Stimulated activated CD4-positive, alpha-beta T cell treated with anti-CD3 and anti-CD28 coated beads, Interleukin-4, amount 100 ng/mL, for 48 hours (primary cell): Measurements from ENCODE around the gene STRN3.
A peak's percentile ranks its signal among the peaks of the same experiment; 100 is the strongest.

Experiments
- DNase-seq, 2 donors: peaks; one replicate each; pipeline ENCODE4 v3.0.0-alpha.2; 2020; ENCODE audit warnings: low read depth in 2 of 2

Gene STRN3

GRCh38 chr14:31001339-31001658 lies 24.9 kb downstream of the STRN3 start:
- DNase-seq: no peak

GRCh38 chr14:31000629-31001338 lies 25.4 kb downstream of the STRN3 start:
- DNase-seq: no peak

GRCh38 chr14:30999038-30999773 lies 27.0 kb downstream of the STRN3 start:
- no peak for DNase-seq

- DNase-seq: no peak
These were observed 28.0 kb downstream of the STRN3 start for GRCh38 chr14:30998100-30998706.

- no peak for DNase-seq
These were observed 29.1 kb downstream of the STRN3 start for GRCh38 chr14:30996892-30997659.

GRCh38 chr14:30995689-30996088 lies 30.5 kb downstream of the STRN3 start:
- DNase-seq: no peak

- DNase-seq: no peak
These were observed 31.2 kb downstream of the STRN3 start for GRCh38 chr14:30994681-30995620.

GRCh38 chr14:30993071-30993470 lies 33.1 kb downstream of the STRN3 start:
- DNase-seq: no peak

- DNase-seq: no peak
These were observed 34.8 kb downstream of the STRN3 start for GRCh38 chr14:30991408-30991807.

GRCh38 chr14:30990770-30991169 lies 35.4 kb downstream of the STRN3 start:
- DNase-seq: no peak

GRCh38 chr14:30988509-30988908 lies 37.7 kb downstream of the STRN3 start:
- DNase-seq: no peak

GRCh38 chr14:30985796-30986195 lies 40.4 kb downstream of the STRN3 start:
- DNase-seq: no peak

- no peak for DNase-seq
These were observed 42.3 kb downstream of the STRN3 start for GRCh38 chr14:30983858-30984257.

GRCh38 chr14:30982533-30982932 lies 43.6 kb downstream of the STRN3 start:
- DNase-seq: no peak

GRCh38 chr14:30980980-30981379 lies 45.2 kb downstream of the STRN3 start:
- no peak for DNase-seq

GRCh38 chr14:30980106-30980704 lies 46.0 kb downstream of the STRN3 start:
- peak in 1 of 2 donors; percentile 30 for DNase-seq

- DNase-seq: no peak
These were observed 48.4 kb downstream of the STRN3 start for GRCh38 chr14:30977752-30978151.

GRCh38 chr14:30974628-30975027 lies 51.6 kb downstream of the STRN3 start:
- DNase-seq: no peak

- DNase-seq: no peak
These were observed 53.1 kb downstream of the STRN3 start for GRCh38 chr14:30972882-30973582.
